ENCODE data around the gene HYAL3. TPM values are rescaled to one million over a fixed set of nuclear protein-coding genes. Genes with fewer than 3 reads are reported as not detected.

Gene HYAL3
- total and polyA plus RNA-seq, 2 donors (not counting 1 experiment from before 2014, with no cell fraction given): 3.7 to 4.2 TPM

DNA sequence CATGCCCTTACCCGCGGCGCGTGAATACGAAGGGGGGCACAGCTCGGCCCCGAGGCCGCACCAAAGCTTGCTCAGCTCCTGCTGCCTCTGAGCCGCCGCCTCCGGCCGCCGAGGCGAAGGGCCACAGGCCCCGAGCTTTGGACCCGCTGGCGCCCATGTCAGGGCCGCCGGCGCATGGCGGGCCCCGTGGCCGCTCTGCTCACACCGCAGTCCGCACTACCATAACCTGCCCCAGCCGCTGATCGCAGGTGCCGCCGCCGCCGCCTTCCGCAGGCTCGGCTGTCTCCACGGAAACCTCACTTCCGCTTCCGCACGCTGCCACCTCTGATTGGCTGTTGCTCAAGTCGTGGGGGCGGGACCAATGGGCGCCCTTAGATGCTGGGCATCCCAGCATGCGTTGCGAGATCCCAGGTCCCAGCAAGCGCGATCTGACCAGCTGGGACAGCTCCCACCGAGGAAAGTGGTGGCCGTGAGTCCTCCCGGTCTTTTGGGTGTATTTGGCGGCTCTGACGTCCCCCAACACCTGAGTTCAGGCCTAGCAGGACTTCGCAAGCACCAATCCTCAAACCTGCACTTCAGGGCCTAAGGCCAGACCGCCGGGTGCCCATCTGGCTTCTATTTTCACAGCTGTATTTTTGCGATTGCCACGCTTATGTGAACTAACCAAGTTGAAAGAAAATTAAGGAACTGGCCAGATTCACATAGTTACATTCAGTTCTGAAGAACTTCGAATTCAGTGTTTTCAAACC, 28.9 kb upstream of the HYAL3 start, which contains the start of gene TUSC2:
TUSC2 (minus strand) TSS at position 281 of the 749 bp plus-strand sequence; CDS start at position 157, 124 bp downstream.
- 2% methylated on average over 55 of the region's 55 CpGs for WGBS (ENCODE audit: insufficient coverage)
- Mint-ChIP-seq H3K9me3 (ENCODE audit: insufficient read depth) (no peaks in the 10 kb centered on the region), H3K4me3 (peak within 1 kb of the TSS; percentile 95), H3K27me3 (no peaks in the 10 kb centered on the region), H3K27ac (peak within 1 kb of the TSS; percentile 91), H3K4me1 (peaks cover 25% of the 10 kb centered on the region)
- DNase-seq: peak; percentile 97
- H3K79me2 ChIP-seq (ENCODE audit: control insufficient read depth, insufficient read depth, low read length): peaks cover 41% of the 10 kb centered on the region
- H3K27ac ChIP-seq (ENCODE audit: low read length in 2 of 2): peak within 1 kb of the TSS; percentile 66 to 90
- peak within 1 kb of the TSS; percentile 87 for H3K9ac ChIP-seq (ENCODE audit: low read length)
- H3K4me3 ChIP-seq (ENCODE audit: control extremely low read depth in 1 of 5, extremely low read depth in 1 of 5, insufficient read depth in 1 of 5, low read depth in 2 of 5, low read length in 4 of 5): peak within 1 kb of the TSS; percentile 39 to 98 (median 87)
- peak within 1 kb of the TSS; percentile 75 for H2AFZ ChIP-seq (ENCODE audit: insufficient read depth, low read depth, low read length, poor library complexity, severe bottlenecking)
- no peaks in the 10 kb centered on the region for H3K9me3 ChIP-seq (ENCODE audit: control extremely low read depth in 1 of 3, control insufficient read depth in 2 of 3, insufficient read depth in 1 of 3, low read length in 2 of 3)
- H3K4me1 ChIP-seq (ENCODE audit: control insufficient read depth in 2 of 2, insufficient read depth in 2 of 2, low read length in 2 of 2): peaks cover 14 to 24% of the 10 kb centered on the region in 2 donors
- TF ChIP-seq, protein P1, sequence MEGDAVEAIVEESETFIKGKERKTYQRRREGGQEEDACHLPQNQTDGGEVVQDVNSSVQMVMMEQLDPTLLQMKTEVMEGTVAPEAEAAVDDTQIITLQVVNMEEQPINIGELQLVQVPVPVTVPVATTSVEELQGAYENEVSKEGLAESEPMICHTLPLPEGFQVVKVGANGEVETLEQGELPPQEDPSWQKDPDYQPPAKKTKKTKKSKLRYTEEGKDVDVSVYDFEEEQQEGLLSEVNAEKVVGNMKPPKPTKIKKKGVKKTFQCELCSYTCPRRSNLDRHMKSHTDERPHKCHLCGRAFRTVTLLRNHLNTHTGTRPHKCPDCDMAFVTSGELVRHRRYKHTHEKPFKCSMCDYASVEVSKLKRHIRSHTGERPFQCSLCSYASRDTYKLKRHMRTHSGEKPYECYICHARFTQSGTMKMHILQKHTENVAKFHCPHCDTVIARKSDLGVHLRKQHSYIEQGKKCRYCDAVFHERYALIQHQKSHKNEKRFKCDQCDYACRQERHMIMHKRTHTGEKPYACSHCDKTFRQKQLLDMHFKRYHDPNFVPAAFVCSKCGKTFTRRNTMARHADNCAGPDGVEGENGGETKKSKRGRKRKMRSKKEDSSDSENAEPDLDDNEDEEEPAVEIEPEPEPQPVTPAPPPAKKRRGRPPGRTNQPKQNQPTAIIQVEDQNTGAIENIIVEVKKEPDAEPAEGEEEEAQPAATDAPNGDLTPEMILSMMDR (IDR thresholded peaks at IDR 0.05): no peak
- no peak for TF ChIP-seq EZH2 (IDR thresholded peaks at IDR 0.05; ENCODE audit: borderline replicate concordance, insufficient read depth, low read depth, low read length, poor library complexity, severe bottlenecking)
- H4K20me1 ChIP-seq (ENCODE audit: control insufficient read depth, insufficient read depth, low read length, poor library complexity, severe bottlenecking): peaks cover 35% of the 10 kb centered on the region
- H3K4me2 ChIP-seq (replicated peaks; ENCODE audit: low read depth, low read length, poor library complexity, severe bottlenecking): peak within 1 kb of the TSS; percentile 99
- ChIA-PET POLR2A (interaction anchor here (0.6 to 2.9 kb wide), 8 partner anchors 9 to 1666 kb away, joined by 3 to 27 read pairs (median 6); partner anchors contain the start of genes CYB561D2, HYAL3, IFRD2 and NAA80), CTCF (interaction anchor here (0.5 to 3.4 kb wide), 10 partner anchors 9 to 510 kb away, joined by 3 to 20 read pairs (median 4); partner anchors contain the start of genes CYB561D2, HYAL3, NAA80 and NPRL2)
- H3K27me3 ChIP-seq (replicated peaks in 1 of 4; ENCODE audit: control extremely low read depth in 1 of 4, control insufficient read depth in 3 of 4, insufficient read depth in 4 of 4, low read length in 3 of 4): no peaks in the 10 kb centered on the region
- peak; percentile 94 for ATAC-seq (ENCODE audit: low read depth)
- H3K36me3 ChIP-seq (replicated peaks in 1 of 2; ENCODE audit: control extremely low read depth in 1 of 2, control insufficient read depth in 1 of 2, extremely low read depth in 1 of 2, insufficient read depth in 2 of 2, low read length in 1 of 2): peaks cover 0 to 55% of the 10 kb centered on the region in 2 experiments
- intact Hi-C loops (cut with micrococcal nuclease): loop anchor here (1.0 kb wide), 5 partner anchors 9 to 101 kb away; partner anchors contain the start of genes CYB561D2, HYAL3, NAA80 and NPRL2

All from B cell (primary cell).